GM18517 (cell line): ENCODE results near the gene TESPA1.

Experiments used
- ATAC-seq: cut with Tn5 transposase; IDR thresholded peaks from one replicate; pipeline ENCODE4 v1.9.1; 2021; ENCODE audit warnings: mild to moderate bottlenecking, moderate library complexity; ENCODE audit not compliant: unreplicated experiment

TESPA1 gene, protein sequence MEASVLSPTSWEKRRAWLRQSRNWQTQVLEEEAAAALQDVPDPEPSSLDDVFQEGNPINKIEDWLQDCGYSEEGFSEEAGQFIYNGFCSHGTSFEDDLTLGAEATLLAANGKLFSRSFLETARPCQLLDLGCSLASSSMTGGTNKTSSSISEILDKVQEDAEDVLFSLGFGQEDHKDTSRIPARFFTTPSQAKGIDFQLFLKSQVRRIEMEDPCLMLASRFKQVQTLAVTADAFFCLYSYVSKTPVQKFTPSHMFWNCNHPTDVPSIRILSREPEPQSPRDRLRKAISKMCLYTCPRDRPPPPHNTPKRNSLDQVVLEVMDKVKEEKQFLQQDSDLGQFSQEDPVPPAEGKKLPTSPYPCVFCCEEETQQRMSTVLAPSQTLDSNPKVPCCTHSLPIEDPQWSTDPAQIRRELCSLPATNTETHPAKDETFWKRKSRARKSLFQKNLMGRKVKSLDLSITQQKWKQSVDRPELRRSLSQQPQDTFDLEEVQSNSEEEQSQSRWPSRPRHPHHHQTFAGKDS

GRCh38 chr12:54984658-54985376 is at the start of gene TESPA1:
Gene TESPA1 (minus strand): TSS chr12:54984762. CDS start chr12:54974562, 10,200 bp downstream.
- peak; percentile 95 for ATAC-seq

DNA sequence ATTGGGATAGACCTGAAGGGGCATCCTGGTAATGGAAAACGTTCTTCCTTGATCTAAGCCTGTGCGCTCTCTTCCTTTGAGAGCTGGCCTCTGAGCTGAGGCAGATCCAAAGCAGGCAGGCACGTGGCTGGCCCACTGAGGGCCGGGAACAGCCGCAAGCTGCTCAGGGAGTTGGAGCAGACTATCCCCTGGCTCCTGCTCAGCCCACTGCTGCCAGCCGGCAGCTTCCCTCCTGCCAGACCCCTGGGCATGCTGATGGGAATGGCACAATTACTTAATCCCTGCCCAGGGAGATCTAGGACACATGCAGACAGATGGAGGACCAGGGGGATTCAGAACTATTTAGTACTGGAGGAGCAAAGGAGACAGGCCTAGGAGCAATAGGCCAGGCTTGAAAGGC is 49.7 kb upstream of the TESPA1 start:
- no peak for ATAC-seq

- no peak for ATAC-seq
Measured at GRCh38 chr12:55025508-55025907, 40.9 kb upstream of the TESPA1 start.

GRCh38 chr12:55024575-55024974 is 40.0 kb upstream of the TESPA1 start:
- no peak for ATAC-seq

DNA sequence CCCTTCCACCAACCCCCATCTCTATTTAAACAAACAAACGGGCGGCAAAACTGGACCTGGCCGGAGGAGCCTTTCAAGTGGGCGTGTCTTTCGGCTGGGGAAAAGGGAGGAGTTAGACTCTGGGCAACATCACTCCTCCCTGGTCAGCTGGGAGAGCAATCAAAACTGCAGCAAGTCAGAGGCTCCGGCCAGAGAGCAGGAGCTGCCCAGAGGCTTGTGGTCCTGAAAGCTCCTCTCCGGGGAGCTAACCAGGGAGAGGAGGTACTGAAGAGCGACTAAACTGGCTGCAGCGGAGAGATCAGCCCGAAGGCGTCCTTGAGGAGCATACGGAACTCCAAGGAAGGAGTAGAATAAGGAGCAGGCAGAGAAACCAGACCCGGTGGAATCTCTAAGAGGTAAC is 35.2 kb upstream of the TESPA1 start, which contains the start of gene NEUROD4:
TSS of gene NEUROD4 (plus strand) at position 191 of the 400 bp plus-strand sequence. CDS start 6,466 bp downstream, outside the sequence.
- no peak for ATAC-seq

GRCh38 chr12:55017416-55017925 is 32.9 kb upstream of the TESPA1 start:
- no peak for ATAC-seq

GRCh38 chr12:55008944-55009585 is 24.5 kb upstream of the TESPA1 start:
- ATAC-seq, result no peak

- ATAC-seq, result no peak
Measured at GRCh38 chr12:55002355-55002754, 17.8 kb upstream of the TESPA1 start.

DNA sequence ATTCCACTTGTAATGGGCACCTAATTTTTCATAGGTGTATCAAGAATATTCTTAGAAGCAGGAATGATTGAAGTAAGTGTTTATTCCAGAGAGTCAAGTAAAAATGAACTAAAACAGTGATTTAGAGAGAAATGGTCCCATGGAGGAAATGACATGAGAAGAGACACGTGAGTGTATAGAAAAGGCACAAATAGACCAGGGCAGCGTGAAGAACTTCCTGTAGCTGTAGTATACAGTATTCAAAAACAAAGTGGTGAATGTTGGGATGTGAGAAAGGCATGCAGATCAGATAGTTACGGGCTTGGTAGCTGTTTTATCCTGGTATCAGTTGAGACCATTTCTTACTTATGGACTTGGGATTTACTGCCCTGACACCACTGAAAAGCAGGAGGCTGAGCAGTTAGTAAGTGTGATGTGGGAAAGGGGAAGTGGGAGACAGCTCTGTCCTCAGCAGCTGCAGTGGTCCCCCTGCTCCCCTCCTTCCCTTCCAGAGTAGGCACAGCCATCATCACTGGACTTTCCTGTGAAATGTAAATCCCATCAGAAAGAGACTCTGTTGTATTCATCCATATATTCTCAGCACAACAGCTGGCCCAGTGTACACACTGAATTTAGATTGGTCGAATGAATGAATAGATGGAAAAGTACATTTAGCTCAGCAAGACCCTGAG is 16.8 kb upstream of the TESPA1 start:
- ATAC-seq, result no peak

GRCh38 chr12:54998958-54999510 is 14.5 kb upstream of the TESPA1 start:
- no peak for ATAC-seq

- no peak for ATAC-seq
Measured at GRCh38 chr12:54997929-54998522, 13.5 kb upstream of the TESPA1 start.

DNA sequence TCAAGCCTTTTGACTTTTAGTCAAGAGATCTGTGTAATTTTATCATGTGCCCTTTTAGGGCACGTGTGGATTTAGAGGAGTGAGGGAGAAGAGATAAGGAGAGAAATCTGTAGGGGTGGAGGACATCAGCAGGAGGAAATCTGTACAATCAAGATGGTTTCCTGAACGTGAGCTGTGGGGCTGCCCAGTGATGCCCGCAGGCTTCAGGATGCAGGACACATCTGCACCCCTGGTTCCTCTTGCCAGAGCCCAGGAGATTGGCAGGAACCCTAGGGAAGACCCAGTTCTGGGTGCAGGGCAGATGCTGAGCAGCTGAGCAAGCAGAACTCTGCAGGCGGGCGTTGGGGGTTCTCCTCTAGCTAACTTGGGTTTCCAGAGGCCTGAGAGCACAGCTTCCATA is 11.6 kb upstream of the TESPA1 start:
- no peak for ATAC-seq

- ATAC-seq, result peak; percentile 48
Measured at GRCh38 chr12:54993181-54993835, 8.7 kb upstream of the TESPA1 start.

- ATAC-seq, result peak; percentile 41
Measured at GRCh38 chr12:54991991-54992375, 7.4 kb upstream of the TESPA1 start.

GRCh38 chr12:54991161-54991990 is 6.8 kb upstream of the TESPA1 start:
- ATAC-seq, result peak; percentile 76

DNA sequence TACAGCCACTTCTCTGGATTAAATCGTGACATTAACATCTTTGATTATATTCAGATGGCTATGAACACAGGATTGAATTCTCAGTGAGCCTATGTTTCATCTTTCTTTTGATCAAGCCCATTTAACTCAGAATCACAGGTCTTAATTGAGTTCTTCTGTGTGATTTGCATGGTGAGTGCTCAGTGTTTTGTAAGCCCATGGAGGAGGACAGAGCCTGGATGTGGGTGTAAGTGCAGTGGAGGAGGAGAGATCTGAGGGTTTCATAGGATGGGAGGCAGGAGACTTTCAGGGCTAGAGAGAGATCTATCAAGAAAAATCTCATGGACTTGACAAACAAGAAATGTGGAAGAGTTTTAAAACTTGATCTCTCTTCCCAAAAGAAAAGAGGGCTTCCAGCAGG is 5.3 kb upstream of the TESPA1 start:
- no peak for ATAC-seq

- no peak for ATAC-seq
Measured at GRCh38 chr12:54988402-54989054, 4.0 kb upstream of the TESPA1 start.
